GM18498 (cell line): Measurements from ENCODE around the gene CTAGE9.

Experiments
- ATAC-seq: cut with Tn5 transposase; IDR thresholded peaks from one replicate; pipeline ENCODE4 v1.9.1; 2021; ENCODE audit warnings: mild to moderate bottlenecking, moderate library complexity; ENCODE audit not compliant: unreplicated experiment

The CTAGE9 gene

GRCh38 chr6:131680868-131681267 is 29.9 kb downstream of the CTAGE9 start:
- ATAC-seq = no peak

GRCh38 chr6:131678442-131678841 is 32.4 kb downstream of the CTAGE9 start:
- ATAC-seq = no peak

GRCh38 chr6:131673184-131673583 is 37.6 kb downstream of the CTAGE9 start:
- no peak for ATAC-seq

- no peak for ATAC-seq
Measured at GRCh38 chr6:131669891-131670290, 40.9 kb downstream of the CTAGE9 start.

- ATAC-seq = no peak
Measured at GRCh38 chr6:131663578-131664165, 47.1 kb downstream of the CTAGE9 start.

GRCh38 chr6:131660195-131660594 is 50.6 kb downstream of the CTAGE9 start:
- no peak for ATAC-seq
